H1 (cell line): Measurements from ENCODE around the gene BRSK2. TPM values are rescaled to one million over a fixed set of nuclear protein-coding genes. Genes with fewer than 3 reads are reported as not detected.

Experiments used
- CTCF ChIP-seq, 3 experiments: IDR thresholded peaks; 1 replicate in 2 of 3; 2 replicates in 1 of 3; pipeline versions ENCODE4 v1.5.1 to v1.6.1; 2011; ENCODE audit warnings: low read length in 3 of 3, mild to moderate bottlenecking in 3 of 3, inconsistent platforms in 2 of 3, low read depth in 1 of 3, moderate library complexity in 1 of 3; ENCODE audit not compliant: insufficient read depth in 1 of 3; ENCODE audit errors: control extremely low read depth in 1 of 3
- FOSL1 ChIP-seq: IDR thresholded peaks from 2 replicates; pipeline ENCODE4 v1.6.1; 2011; ENCODE audit warnings: mild to moderate bottlenecking, low read depth, low read length, moderate library complexity; ENCODE audit not compliant: insufficient read depth
- GABPA ChIP-seq: IDR thresholded peaks from 2 replicates; pipeline ENCODE4 v1.6.1; 2011; ENCODE audit warnings: mild to moderate bottlenecking, low read length, moderate library complexity, borderline replicate concordance; ENCODE audit not compliant: insufficient read depth
- JUND ChIP-seq: IDR thresholded peaks from 2 replicates; pipeline ENCODE4 v1.6.1; 2011; ENCODE audit warnings: mild to moderate bottlenecking, improper control_type of control experiment, low read length
- SRF ChIP-seq: IDR thresholded peaks from 2 replicates; pipeline ENCODE4 v1.6.1; 2011; ENCODE audit warnings: mild to moderate bottlenecking, low read depth, low read length, moderate library complexity
- polyA plus RNA-seq, 7 experiments: library from polyadenylated mRNA; depleted of rRNA in 3 of 7; stranded (reverse) in 5 of 7; unstranded in 2 of 7; fragments of >200 nt in 5 of 7; fragments of 200-250 nt in 2 of 7; gene quantifications; 1 replicate in 5 of 7; 2 replicates in 1 of 7; 4 replicates in 1 of 7; pipeline versions ENCODE4 v1.2.1 to v1.2.3, GENCODE V29; 2011 to 2013; ENCODE audit warnings: missing spikeins in 2 of 7, mixed read lengths in 2 of 7
- total RNA-seq: library from RNA; stranded (reverse); fragmentation: NEBNext Ultra II Directional; extraction: Animal tissue kit (Norgen Biotek cat#: 25700); gene quantifications from 2 replicates; pipeline ENCODE4 v1.2.1, GENCODE V29; 2021
- TF ChIP-seq, protein P1 (sequence below): IDR thresholded peaks from 2 replicates; pipeline ENCODE4 v1.6.1; 2011; ENCODE audit warnings: low read length, improper control_type of control experiment
- TF ChIP-seq, protein P2 (sequence below): IDR thresholded peaks from 2 replicates; pipeline ENCODE4 v1.6.1; 2012; ENCODE audit warnings: inconsistent platforms

The BRSK2 gene
- total and polyA plus RNA-seq, 2 of the 8 experiments (the other 6 are each of a cell fraction or from before 2014, with no cell fraction given), result 17.3 to 27.1 TPM

GRCh38 chr11:1403078-1403620 is 13.4 kb downstream of the BRSK2 start (continued):
- TF ChIP-seq CTCF (IDR thresholded peaks at IDR 0.05; ENCODE audit: control extremely low read depth in 1 of 3, insufficient read depth in 1 of 3, low read depth in 1 of 3, low read length in 3 of 3) (no peak), SRF (no peak), GABPA (no peak), FOSL1 (no peak), JUND (no peak)
- TF ChIP-seq, protein P1, sequence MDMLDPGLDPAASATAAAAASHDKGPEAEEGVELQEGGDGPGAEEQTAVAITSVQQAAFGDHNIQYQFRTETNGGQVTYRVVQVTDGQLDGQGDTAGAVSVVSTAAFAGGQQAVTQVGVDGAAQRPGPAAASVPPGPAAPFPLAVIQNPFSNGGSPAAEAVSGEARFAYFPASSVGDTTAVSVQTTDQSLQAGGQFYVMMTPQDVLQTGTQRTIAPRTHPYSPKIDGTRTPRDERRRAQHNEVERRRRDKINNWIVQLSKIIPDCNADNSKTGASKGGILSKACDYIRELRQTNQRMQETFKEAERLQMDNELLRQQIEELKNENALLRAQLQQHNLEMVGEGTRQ, result no peak
- TF ChIP-seq, protein P2, sequence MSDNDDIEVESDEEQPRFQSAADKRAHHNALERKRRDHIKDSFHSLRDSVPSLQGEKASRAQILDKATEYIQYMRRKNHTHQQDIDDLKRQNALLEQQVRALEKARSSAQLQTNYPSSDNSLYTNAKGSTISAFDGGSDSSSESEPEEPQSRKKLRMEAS, result no peak
